ENCODE measurements around the gene ADARB2. TPM values are rescaled to one million over a fixed set of nuclear protein-coding genes. Genes with fewer than 3 reads are reported as not detected.

Gene ADARB2
- total and polyA plus RNA-seq, 10 of the 15 experiments (the other 5 are each of a cell fraction or from before 2014, with no cell fraction given): 0.02 to 4.1 (median 0.76) TPM

DNA sequence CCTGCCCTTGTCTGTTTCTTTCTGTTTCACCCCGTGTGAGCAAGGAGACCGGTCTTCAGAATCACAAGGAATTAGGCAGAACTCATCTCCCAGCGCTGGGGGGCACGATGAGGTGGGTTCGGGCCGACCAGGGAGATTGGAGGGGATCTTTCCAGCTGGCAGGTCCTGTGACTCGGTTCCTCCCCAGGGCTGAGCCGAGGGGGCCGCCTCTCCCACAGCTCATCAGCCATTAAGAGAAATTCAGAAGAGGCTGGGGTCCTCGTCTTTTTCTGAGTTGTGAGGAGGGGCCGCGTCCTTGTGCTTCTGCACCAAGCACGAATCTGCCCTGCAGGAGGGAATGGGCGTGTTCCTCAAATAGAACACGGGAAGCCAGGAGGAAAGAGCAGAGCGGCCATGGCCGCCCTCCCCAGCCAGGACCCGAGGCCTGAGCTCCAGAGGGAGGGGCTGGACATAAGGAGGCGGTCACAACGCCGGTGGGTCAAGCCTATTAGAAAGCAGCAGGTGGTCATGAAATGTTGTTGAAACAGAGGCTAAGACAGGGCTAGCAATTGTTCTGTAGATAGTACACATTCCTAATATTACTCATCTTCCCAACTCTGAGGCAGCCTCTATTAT lies 125.3 kb downstream of the ADARB2 start:
- ChIA-PET CTCF (interaction anchor here (1.0 to 1.1 kb wide), 2 partner anchors 8 to 10 kb away, joined by 3 to 6 read pairs; no protein-coding TSS in a partner anchor), POLR2A (no interaction called here), SMC1A (ENCODE audit: uncharacterized antibody, unreplicated experiment) (interaction anchor here (1.4 kb wide), 1 partner anchor 186 kb away, joined by 4 read pairs; no protein-coding TSS in a partner anchor), RAD21 (ENCODE audit: unreplicated experiment) (no interaction called here)
- DNase-seq (ENCODE audit: low read depth, low spot score) (no peak), ATAC-seq (no peak), FAIRE-seq (no peak)
- H3K9me3 ChIP-seq (replicated peaks; ENCODE audit: control insufficient read depth, insufficient read depth, low read length): no peaks in the 10 kb centered on the region
- H3K9ac ChIP-seq (ENCODE audit: control insufficient read depth, insufficient read depth, low read length): no peak overlapping the region
- H3K4me1 ChIP-seq (ENCODE audit: control insufficient read depth, insufficient read depth, low read length): no peaks in the 10 kb centered on the region; the same call in 1 of the 2 replicates
- no peak overlapping the region for H2AFZ ChIP-seq (ENCODE audit: control insufficient read depth, low read depth, low read length)
- no peaks in the 10 kb centered on the region for H3K79me2 ChIP-seq (ENCODE audit: control insufficient read depth, insufficient read depth, low read length)
- no peaks in the 10 kb centered on the region; a peak in 1 of 4 replicates for H3K27me3 ChIP-seq (replicated peaks in 1 of 2; ENCODE audit: control insufficient read depth in 2 of 2, insufficient read depth in 2 of 2, low read length in 1 of 2)
- intact Hi-C loops (cut with micrococcal nuclease; ENCODE audit: unreplicated experiment) (no loop called here), in situ Hi-C loops (cut with MboI) (no loop called here)
- no peak for TF ChIP-seq EED (IDR thresholded peaks at IDR 0.05; ENCODE audit: low read depth)
- no peak for TF ChIP-seq YY1 (IDR thresholded peaks at IDR 0.05; ENCODE audit: low read depth, low read length)
- TF ChIP-seq CBFB (IDR thresholded peaks at IDR 0.05; ENCODE audit: low read depth): no peak
- no peak for TF ChIP-seq DPF2 (IDR thresholded peaks at IDR 0.05)
- TF ChIP-seq, protein P1, sequence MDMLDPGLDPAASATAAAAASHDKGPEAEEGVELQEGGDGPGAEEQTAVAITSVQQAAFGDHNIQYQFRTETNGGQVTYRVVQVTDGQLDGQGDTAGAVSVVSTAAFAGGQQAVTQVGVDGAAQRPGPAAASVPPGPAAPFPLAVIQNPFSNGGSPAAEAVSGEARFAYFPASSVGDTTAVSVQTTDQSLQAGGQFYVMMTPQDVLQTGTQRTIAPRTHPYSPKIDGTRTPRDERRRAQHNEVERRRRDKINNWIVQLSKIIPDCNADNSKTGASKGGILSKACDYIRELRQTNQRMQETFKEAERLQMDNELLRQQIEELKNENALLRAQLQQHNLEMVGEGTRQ (IDR thresholded peaks at IDR 0.05; ENCODE audit: borderline replicate concordance, low read depth, low read length): no peak
- TF ChIP-seq WRNIP1 (IDR thresholded peaks at IDR 0.05; ENCODE audit: borderline replicate concordance, low read depth, low read length): no peak
- no peak for TF ChIP-seq IRF4 (IDR thresholded peaks at IDR 0.05; ENCODE audit: low read depth, low read length)
- TF ChIP-seq, protein P2, sequence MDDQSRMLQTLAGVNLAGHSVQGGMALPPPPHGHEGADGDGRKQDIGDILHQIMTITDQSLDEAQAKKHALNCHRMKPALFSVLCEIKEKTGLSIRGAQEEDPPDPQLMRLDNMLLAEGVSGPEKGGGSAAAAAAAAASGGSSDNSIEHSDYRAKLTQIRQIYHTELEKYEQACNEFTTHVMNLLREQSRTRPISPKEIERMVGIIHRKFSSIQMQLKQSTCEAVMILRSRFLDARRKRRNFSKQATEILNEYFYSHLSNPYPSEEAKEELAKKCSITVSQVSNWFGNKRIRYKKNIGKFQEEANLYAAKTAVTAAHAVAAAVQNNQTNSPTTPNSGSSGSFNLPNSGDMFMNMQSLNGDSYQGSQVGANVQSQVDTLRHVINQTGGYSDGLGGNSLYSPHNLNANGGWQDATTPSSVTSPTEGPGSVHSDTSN (IDR thresholded peaks at IDR 0.05; ENCODE audit: insufficient replicate concordance, low read depth, low read length): no peak
- TF ChIP-seq, protein P3, sequence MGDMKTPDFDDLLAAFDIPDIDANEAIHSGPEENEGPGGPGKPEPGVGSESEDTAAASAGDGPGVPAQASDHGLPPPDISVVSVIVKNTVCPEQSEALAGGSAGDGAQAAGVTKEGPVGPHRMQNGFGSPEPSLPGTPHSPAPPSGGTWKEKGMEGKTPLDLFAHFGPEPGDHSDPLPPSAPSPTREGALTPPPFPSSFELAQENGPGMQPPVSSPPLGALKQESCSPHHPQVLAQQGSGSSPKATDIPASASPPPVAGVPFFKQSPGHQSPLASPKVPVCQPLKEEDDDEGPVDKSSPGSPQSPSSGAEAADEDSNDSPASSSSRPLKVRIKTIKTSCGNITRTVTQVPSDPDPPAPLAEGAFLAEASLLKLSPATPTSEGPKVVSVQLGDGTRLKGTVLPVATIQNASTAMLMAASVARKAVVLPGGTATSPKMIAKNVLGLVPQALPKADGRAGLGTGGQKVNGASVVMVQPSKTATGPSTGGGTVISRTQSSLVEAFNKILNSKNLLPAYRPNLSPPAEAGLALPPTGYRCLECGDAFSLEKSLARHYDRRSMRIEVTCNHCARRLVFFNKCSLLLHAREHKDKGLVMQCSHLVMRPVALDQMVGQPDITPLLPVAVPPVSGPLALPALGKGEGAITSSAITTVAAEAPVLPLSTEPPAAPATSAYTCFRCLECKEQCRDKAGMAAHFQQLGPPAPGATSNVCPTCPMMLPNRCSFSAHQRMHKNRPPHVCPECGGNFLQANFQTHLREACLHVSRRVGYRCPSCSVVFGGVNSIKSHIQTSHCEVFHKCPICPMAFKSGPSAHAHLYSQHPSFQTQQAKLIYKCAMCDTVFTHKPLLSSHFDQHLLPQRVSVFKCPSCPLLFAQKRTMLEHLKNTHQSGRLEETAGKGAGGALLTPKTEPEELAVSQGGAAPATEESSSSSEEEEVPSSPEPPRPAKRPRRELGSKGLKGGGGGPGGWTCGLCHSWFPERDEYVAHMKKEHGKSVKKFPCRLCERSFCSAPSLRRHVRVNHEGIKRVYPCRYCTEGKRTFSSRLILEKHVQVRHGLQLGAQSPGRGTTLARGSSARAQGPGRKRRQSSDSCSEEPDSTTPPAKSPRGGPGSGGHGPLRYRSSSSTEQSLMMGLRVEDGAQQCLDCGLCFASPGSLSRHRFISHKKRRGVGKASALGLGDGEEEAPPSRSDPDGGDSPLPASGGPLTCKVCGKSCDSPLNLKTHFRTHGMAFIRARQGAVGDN (IDR thresholded peaks at IDR 0.05): no peak
- no peak for TF ChIP-seq SRF (IDR thresholded peaks at IDR 0.05; ENCODE audit: low read depth in 2 of 2, low read length in 2 of 2)
- no peak overlapping the region for H3K27ac ChIP-seq (ENCODE audit: control insufficient read depth, insufficient read depth)
- H3K4me2 ChIP-seq (ENCODE audit: control insufficient read depth, insufficient read depth): no peak overlapping the region
- H4K20me1 ChIP-seq (ENCODE audit: control insufficient read depth, insufficient read depth): no peaks in the 10 kb centered on the region
- BruUV-seq (replicated peaks): no TSS peak
- H3K36me3 ChIP-seq (ENCODE audit: control insufficient read depth in 2 of 2, insufficient read depth in 2 of 2, low read length in 1 of 2): no peaks in the 10 kb centered on the region
- 34% methylated on average over 21 of the region's 21 CpGs for WGBS (ENCODE audit: insufficient coverage, insufficient replicate concordance, low lambda C conversion rate, missing lambda C conversion rate)
- H3K4me3 ChIP-seq: no peak overlapping the region

Measured in GM12878 (cell line).